Cardiac fibroblast (primary cell): ENCODE results near the gene PEX3.

Experiments used
- DNase-seq, 2 donors: peaks; one replicate each; pipeline versions ENCODE4 v3.0.0 to v3.0.0-alpha.2; 2010; ENCODE audit warnings: low read depth in 2 of 2
- H3K4me3 ChIP-seq, 2 donors: replicated peaks in 1 of 2; 1 replicate in 1 of 2; 2 replicates in 1 of 2; pipeline ENCODE4 v1.5.1; 2011; ENCODE audit warnings: low read depth in 2 of 2, low read length in 2 of 2, mild to moderate bottlenecking in 2 of 2, moderate library complexity in 1 of 2
- TF ChIP-seq, protein P1 (sequence below): IDR thresholded peaks from one replicate; pipeline ENCODE4 v1.5.1; 2011; ENCODE audit warnings: low read depth, mild to moderate bottlenecking, low read length, inconsistent platforms

Gene PEX3

GRCh38 chr6:143513410-143513809 lies 62.8 kb downstream of the PEX3 start:
- TF ChIP-seq, protein P1, sequence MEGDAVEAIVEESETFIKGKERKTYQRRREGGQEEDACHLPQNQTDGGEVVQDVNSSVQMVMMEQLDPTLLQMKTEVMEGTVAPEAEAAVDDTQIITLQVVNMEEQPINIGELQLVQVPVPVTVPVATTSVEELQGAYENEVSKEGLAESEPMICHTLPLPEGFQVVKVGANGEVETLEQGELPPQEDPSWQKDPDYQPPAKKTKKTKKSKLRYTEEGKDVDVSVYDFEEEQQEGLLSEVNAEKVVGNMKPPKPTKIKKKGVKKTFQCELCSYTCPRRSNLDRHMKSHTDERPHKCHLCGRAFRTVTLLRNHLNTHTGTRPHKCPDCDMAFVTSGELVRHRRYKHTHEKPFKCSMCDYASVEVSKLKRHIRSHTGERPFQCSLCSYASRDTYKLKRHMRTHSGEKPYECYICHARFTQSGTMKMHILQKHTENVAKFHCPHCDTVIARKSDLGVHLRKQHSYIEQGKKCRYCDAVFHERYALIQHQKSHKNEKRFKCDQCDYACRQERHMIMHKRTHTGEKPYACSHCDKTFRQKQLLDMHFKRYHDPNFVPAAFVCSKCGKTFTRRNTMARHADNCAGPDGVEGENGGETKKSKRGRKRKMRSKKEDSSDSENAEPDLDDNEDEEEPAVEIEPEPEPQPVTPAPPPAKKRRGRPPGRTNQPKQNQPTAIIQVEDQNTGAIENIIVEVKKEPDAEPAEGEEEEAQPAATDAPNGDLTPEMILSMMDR = peak; percentile 32
- no peak overlapping the region for H3K4me3 ChIP-seq
- no peak for DNase-seq

- no peak overlapping the region for H3K4me3 ChIP-seq
- TF ChIP-seq, protein P1 = no peak
- peak in 1 of 2 donors; percentile 69 for DNase-seq
Measured at GRCh38 chr6:143515061-143515760, 64.6 kb downstream of the PEX3 start.

DNA sequence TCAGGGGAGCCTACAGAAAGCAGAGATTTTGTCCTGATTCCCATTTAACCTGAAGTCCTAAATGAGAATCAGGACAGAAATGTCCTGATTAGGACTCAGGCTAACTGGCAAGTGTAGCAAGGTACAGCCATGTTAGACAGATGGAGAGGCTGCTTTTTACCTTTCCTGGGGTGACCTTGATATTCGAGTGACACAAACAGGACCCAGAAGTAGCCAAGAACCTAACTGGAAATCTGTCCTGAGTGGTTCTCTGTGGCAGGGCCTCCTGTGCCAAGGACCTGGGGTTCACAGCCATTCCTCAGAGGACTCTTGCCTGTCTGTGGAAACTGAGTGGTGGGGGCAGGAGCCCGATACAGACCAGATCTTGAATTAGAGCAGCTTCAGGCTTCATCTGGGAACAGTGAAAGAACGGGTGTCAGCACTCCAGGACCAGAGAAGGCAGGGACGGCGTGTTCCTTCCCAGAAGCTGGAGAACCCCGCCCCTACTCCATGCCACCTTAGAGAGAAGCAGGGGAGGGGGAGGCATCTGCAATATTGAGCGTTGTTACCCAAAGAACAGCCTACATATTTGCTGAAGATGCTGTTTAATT lies 65.3 kb downstream of the PEX3 start:
- TF ChIP-seq, protein P1 = no peak
- no peak for DNase-seq
- no peak overlapping the region for H3K4me3 ChIP-seq

DNA sequence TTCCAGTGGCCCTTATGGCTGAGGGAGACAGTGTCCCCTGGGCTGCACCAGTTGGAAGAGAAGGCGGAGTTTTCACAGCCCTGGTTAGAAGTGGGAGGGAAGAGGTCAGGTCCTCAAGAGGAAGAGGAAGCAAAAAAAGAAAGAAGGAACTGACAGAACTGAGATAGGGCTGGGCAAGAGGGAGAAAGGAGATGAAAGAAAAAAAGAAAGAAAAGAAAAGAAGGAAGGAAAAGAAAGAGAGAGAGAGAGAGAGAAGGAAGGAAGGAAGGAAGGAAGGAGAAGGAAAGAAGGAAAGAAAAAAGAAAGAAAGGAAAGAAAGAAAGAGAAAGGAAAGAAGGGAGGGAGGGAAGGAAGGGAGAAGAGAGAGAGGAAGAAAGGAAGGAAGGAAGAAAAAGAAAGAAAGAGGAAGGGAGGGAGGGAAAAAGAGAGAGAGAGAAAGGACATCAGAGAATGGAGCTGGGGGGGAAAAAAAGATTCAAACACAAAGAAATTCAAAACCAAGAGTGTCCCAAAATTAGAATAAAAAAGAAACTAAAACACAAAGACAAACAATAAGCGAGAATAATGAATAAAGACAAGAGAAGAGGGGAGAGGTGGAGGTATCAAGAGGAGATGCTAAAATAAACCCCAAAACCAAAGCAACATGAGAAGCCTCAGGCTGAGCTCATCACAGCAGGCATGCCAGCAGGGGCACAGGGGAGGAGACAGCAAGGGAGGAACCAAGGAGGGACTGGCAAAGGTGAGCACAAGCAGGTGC lies 66.3 kb downstream of the PEX3 start:
- no peak overlapping the region for H3K4me3 ChIP-seq
- no peak for DNase-seq
- TF ChIP-seq, protein P1 = no peak

DNA sequence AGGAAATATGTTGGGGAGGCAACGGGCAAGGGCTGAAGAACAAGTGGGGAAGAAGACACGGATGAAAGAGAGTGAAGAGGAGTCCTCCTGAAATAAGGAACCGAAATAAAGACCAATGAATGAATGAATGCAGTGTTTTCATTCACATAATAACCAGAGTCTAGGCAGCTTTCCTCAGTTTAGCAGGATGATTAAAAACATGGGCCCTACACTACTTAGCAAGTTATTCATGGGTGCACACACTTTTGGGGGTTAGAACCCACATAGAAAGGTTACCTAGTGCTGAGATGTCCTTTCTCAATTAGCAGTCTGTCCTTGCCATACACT lies 66.8 kb downstream of the PEX3 start:
- TF ChIP-seq, protein P1 = no peak
- no peak for DNase-seq
- no peak overlapping the region for H3K4me3 ChIP-seq

GRCh38 chr6:143522039-143522600 lies 71.5 kb downstream of the PEX3 start:
- no peak overlapping the region for H3K4me3 ChIP-seq
- TF ChIP-seq, protein P1 = no peak
- DNase-seq = no peak
